HuH-7 (cell line): ENCODE measurements around the gene LMOD2.

Experiments used
- DNase-seq: peaks from one replicate; pipeline ENCODE4 v3.0.0; 2011; ENCODE audit warnings: low spot score

The LMOD2 gene

GRCh38 chr7:123673752-123674398 lies 18.2 kb downstream of the LMOD2 start:
- no peak for DNase-seq

GRCh38 chr7:123674399-123675180 lies 18.9 kb downstream of the LMOD2 start:
- no peak for DNase-seq

GRCh38 chr7:123675181-123675473 lies 19.5 kb downstream of the LMOD2 start:
- DNase-seq = no peak

- DNase-seq = no peak
Measured at GRCh38 chr7:123677061-123677715, 21.5 kb downstream of the LMOD2 start.

GRCh38 chr7:123679614-123680013 lies 23.9 kb downstream of the LMOD2 start:
- DNase-seq = no peak

- no peak for DNase-seq
Measured at GRCh38 chr7:123680580-123680979, 24.9 kb downstream of the LMOD2 start.

GRCh38 chr7:123681561-123681960 lies 25.9 kb downstream of the LMOD2 start:
- DNase-seq = no peak

GRCh38 chr7:123682690-123683089 lies 27.0 kb downstream of the LMOD2 start:
- DNase-seq = peak; percentile 33

- no peak for DNase-seq
Measured at GRCh38 chr7:123687161-123687560, 31.5 kb downstream of the LMOD2 start.

GRCh38 chr7:123687727-123688126 lies 32.1 kb downstream of the LMOD2 start:
- no peak for DNase-seq

- DNase-seq = no peak
Measured at GRCh38 chr7:123689250-123689649, 33.6 kb downstream of the LMOD2 start.

- no peak for DNase-seq
Measured at GRCh38 chr7:123690550-123690949, 34.9 kb downstream of the LMOD2 start.

- DNase-seq = no peak
Measured at GRCh38 chr7:123692471-123692877, 36.8 kb downstream of the LMOD2 start.

- DNase-seq = no peak
Measured at GRCh38 chr7:123695944-123696677, 40.4 kb downstream of the LMOD2 start.

GRCh38 chr7:123705211-123705901 lies 49.7 kb downstream of the LMOD2 start:
- no peak for DNase-seq

GRCh38 chr7:123709525-123709924 lies 53.9 kb downstream of the LMOD2 start:
- DNase-seq = no peak

- no peak for DNase-seq
Measured at GRCh38 chr7:123710683-123711082, 55.0 kb downstream of the LMOD2 start.

GRCh38 chr7:123711832-123712293 lies 56.2 kb downstream of the LMOD2 start:
- no peak for DNase-seq

GRCh38 chr7:123712619-123713018 lies 57.0 kb downstream of the LMOD2 start:
- no peak for DNase-seq
